ENCODE data around the gene PARD6G.

DNA sequence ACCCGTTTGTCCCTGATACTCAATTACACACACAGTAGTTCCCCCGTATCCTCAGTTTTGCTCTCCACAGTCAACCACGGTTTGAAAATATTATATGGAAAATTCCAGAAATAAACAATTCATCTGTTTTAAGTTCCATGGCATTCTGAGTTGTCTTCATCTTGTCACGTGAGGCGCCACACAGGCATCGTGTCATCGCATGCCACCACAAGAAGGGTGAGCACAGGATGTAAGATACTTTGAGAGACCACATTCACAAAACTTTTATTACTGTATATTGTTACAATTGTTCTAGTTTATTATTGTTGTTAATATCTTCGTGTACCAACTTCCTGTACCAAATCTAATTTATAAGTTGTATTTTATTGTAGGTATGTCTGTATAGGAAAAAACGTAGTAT, 120.5 kb downstream of the PARD6G start:
- TF ChIP-seq SUZ12 (IDR thresholded peaks at IDR 0.05), result no peak
- TF ChIP-seq, protein P1, sequence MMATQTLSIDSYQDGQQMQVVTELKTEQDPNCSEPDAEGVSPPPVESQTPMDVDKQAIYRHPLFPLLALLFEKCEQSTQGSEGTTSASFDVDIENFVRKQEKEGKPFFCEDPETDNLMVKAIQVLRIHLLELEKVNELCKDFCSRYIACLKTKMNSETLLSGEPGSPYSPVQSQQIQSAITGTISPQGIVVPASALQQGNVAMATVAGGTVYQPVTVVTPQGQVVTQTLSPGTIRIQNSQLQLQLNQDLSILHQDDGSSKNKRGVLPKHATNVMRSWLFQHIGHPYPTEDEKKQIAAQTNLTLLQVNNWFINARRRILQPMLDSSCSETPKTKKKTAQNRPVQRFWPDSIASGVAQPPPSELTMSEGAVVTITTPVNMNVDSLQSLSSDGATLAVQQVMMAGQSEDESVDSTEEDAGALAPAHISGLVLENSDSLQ (IDR thresholded peaks at IDR 0.05), result no peak
- no peak for TF ChIP-seq L3MBTL2 (conservative IDR thresholded peaks at IDR 0.05)
- no peak for TF ChIP-seq FOXM1 (IDR thresholded peaks at IDR 0.05; ENCODE audit: borderline replicate concordance)
- no peak for TF ChIP-seq FOXA1 (IDR thresholded peaks at IDR 0.05)
- no peak for TF ChIP-seq CTBP1 (IDR thresholded peaks at IDR 0.05; ENCODE audit: borderline replicate concordance)
- no peak for TF ChIP-seq BHLHE40 (IDR thresholded peaks at IDR 0.05; ENCODE audit: borderline replicate concordance)
- no peak for TF ChIP-seq FOXK2 (IDR thresholded peaks at IDR 0.05)

All from HEK293T (cell line).